Measurements from ENCODE around the gene RSRC1. TPM values are rescaled to one million over a fixed set of nuclear protein-coding genes. Genes with fewer than 3 reads are reported as not detected.

Gene RSRC1
- total RNA-seq, 1 experiment from 2014 or later: 37.9 TPM

DNA sequence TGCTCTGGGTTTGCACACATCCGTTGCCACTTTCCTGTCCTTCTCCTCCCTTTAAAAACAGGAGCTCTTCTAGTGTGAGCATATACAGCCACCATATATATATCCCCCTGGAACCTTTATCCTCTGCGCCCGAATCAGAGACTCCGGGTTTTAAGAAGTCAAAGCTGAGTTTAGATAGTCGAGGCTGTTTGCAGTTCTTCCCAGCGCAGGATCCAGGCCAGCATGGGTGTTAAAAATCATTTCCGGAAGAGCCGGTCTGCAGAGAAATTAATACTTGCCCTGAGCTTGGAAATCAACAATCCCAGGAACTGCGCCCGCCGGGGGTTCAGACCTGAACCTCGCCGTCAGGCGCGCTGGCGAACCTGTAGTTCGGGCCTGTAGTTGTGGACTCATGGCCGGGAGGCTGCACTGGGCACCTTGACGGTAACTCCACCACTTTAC is 6.0 kb upstream of the RSRC1 start:
- H3K4ac ChIP-seq (ENCODE audit: low read depth, low read length): no peak overlapping the region
- H4K8ac ChIP-seq (replicated peaks; ENCODE audit: insufficient read length, low read depth, low read length): no peak overlapping the region
- no peak overlapping the region for H2AFZ ChIP-seq (ENCODE audit: low read length)
- H2BK20ac ChIP-seq (ENCODE audit: low read depth, low read length, poor library complexity, severe bottlenecking): no peak overlapping the region
- no peaks in the 10 kb centered on the region for H3K4me1 ChIP-seq (ENCODE audit: insufficient read depth, low read length)
- no peak overlapping the region for H3K56ac ChIP-seq (ENCODE audit: insufficient read length, low read depth, low read length)
- no peaks in the 10 kb centered on the region for H3K79me1 ChIP-seq (ENCODE audit: insufficient read depth, low read depth, low read length, poor library complexity, severe bottlenecking)
- no peak overlapping the region for H2BK12ac ChIP-seq (ENCODE audit: insufficient read length, low read depth, low read length)
- H2AK5ac ChIP-seq (ENCODE audit: insufficient read length, low read length): no peak overlapping the region
- Mint-ChIP-seq H3K36me3 (ENCODE audit: insufficient read depth in 1 of 3, low read depth in 3 of 3) (no peaks in the 10 kb centered on the region; a peak in 1 of 7 replicates), H3K9me3 (peaks cover 0 to 6% of the 10 kb centered on the region in 2 experiments; a peak in 2 of 5 replicates), H3K4me1 (peaks cover 40 to 50% of the 10 kb centered on the region in 2 experiments), H3K27me3 (ENCODE audit: low read depth) (peaks cover 100% of the 10 kb centered on the region), H3K27ac (no peak overlapping the region), H3K4me3 (peak overlapping the region; percentile 56 to 89)
- no peak overlapping the region for H3K14ac ChIP-seq (ENCODE audit: insufficient read depth, low read length)
- no peak overlapping the region for H2BK120ac ChIP-seq (ENCODE audit: low read depth, low read length, poor library complexity, severe bottlenecking)
- H3K23ac ChIP-seq (ENCODE audit: insufficient read length, low read depth, low read length): no peak overlapping the region
- no peak overlapping the region for H2BK15ac ChIP-seq (ENCODE audit: low read depth, low read length)
- no CpG with 5 or more reads among the region's 19 CpGs for WGBS (ENCODE audit: extremely low coverage, insufficient read length, low lambda C conversion rate)
- peaks cover 71% of the 10 kb centered on the region for H3K27me3 ChIP-seq (ENCODE audit: insufficient read depth, low read length)
- peaks cover 31% of the 10 kb centered on the region for H3K23me2 ChIP-seq (ENCODE audit: insufficient read length, low read depth, low read length, poor library complexity, severe bottlenecking)
- no peaks in the 10 kb centered on the region for H4K20me1 ChIP-seq (ENCODE audit: control insufficient read depth, insufficient read depth, insufficient read length)
- no peaks in the 10 kb centered on the region for H3K79me2 ChIP-seq (ENCODE audit: insufficient read depth, low read length)
- no peaks in the 10 kb centered on the region for H3K9me3 ChIP-seq (ENCODE audit: control insufficient read depth, low read depth, low read length)
- H3K18ac ChIP-seq (ENCODE audit: insufficient read length, low read depth, low read length): no peak overlapping the region
- no peak overlapping the region for H4K5ac ChIP-seq (ENCODE audit: insufficient read length, low read depth, low read length)
- H3T11ph ChIP-seq (ENCODE audit: low read length): no peak overlapping the region
- H4K91ac ChIP-seq (ENCODE audit: insufficient read length, low read depth, low read length): no peak overlapping the region
- TF ChIP-seq CTCF (conservative IDR thresholded peaks at IDR 0.05): no peak
- peak overlapping the region; percentile 71 for H3K4me2 ChIP-seq (ENCODE audit: insufficient read depth, insufficient read length, low read length)
- peak; percentile 52 for DNase-seq
- H2BK5ac ChIP-seq (ENCODE audit: insufficient read length, low read length): no peak overlapping the region
- no peak overlapping the region for H3K27ac ChIP-seq (ENCODE audit: insufficient read length, low read depth, low read length)
- H3K9ac ChIP-seq (ENCODE audit: extremely low read depth, insufficient read length, low read length): no peak overlapping the region
